Astrocyte of the hippocampus (primary cell): ENCODE measurements around the gene STX5.
"Not testable (repeated sequence)": the region's sequence is repeated elsewhere in the genome, so short reads cannot be mapped to it uniquely, and the experiment has no call there.

Experiments
- DNase-seq: peaks from one replicate; pipeline ENCODE4 v3.0.0; 2011; ENCODE audit warnings: low read depth, low spot score

The STX5 gene

GRCh38 chr11:62786318-62787004 is 45.4 kb downstream of the STX5 start:
- peak; percentile 95 for DNase-seq

DNA sequence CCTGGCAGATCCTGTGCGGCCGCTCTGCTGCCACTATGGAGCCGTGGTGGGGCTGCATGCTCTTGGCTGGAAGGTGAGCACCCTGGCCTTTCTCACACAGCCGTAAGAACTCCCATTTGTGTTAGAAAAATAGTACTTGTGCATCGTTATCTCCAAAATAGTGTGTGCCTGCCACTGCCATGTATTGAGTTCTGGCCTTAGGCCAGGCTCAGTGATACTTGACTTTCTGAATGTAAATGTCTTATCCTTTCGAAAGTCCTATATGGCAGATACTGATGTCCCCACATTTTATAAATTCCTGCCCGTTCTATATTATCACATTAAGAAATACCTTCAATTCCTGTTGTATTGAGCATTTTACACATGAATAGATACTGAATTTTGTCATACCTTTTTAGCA is 49.1 kb downstream of the STX5 start:
- no peak for DNase-seq

- no peak for DNase-seq
Observed at GRCh38 chr11:62778441-62778840, 53.4 kb downstream of the STX5 start.

GRCh38 chr11:62777389-62777788 is 54.5 kb downstream of the STX5 start:
- no peak for DNase-seq

- no peak for DNase-seq
Observed at GRCh38 chr11:62775646-62776045, 56.2 kb downstream of the STX5 start.

DNA sequence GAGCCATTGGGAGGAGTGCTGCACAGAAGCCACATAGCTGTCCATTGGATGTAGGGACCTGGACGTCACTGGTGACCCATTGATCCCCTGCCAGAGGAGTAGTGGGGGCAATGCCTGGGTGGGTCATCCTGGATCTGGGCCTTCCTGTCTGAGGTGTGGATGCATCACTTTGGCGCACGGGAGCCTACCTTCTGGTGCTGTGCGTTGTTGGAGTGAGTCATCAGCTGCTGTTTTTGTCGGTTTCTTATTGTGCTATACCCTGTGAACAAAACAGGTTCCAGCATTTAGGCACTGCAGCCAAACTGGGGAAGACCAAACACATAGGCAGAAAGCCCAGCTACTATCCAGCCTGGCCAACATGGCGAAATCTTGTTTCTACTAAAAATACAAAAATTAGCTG is 57.4 kb downstream of the STX5 start:
- peak; percentile 19 for DNase-seq

GRCh38 chr11:62771144-62772021 is 60.5 kb downstream of the STX5 start, which contains the start of gene TAF6L:
Gene TAF6L, plus strand, starts transcription at chr11:62771396. Its CDS starts 4,388 bp downstream, at chr11:62775784.
- DNase-seq = peak; percentile 98

GRCh38 chr11:62770778-62771143 is 61.1 kb downstream of the STX5 start:
- no peak for DNase-seq

GRCh38 chr11:62760867-62761227 is 71.0 kb downstream of the STX5 start:
- DNase-seq = not testable (repeated sequence)

DNA sequence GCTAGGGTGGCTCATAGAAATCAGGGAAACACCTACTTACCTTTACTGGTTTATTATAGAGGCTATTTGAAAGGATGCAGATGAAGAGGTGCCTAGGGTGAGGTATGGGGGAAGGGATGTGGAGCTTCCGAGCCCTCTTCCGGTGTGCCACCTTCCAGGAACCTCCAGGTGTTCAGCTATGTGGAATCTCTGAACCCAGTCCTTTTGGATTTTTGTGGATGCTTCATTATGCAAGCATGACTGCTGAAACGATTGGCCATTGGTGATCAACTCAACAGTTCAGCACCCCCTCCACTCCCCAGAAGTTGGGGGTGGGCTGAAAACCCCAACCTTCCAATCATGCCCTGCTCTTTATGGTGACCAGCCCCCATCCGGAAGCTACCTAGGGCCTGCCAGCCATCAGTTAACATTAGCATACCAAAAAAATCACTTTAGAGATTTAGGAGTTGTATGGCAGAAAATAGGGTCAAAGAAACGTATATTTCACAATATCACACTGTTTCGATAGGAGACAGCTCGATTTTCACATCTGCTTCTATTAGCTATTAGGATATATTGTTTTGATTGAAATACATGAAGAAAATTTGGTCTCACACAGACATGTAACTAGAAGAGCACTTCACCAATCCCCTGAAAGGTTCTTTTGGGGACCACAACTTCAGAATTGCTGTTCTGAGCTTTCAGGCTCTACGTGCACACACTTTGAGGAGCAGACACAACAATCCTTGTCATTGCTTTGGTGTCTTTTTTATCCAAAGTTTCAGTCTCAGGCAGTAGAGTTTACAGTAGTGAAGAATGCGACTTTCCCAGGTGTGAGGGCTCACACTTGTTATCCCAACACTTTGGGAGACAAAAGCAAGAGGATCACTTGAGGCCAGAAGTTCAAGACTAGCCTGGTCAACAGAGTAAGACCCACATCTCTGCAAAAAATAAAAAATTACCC is 73.7 kb downstream of the STX5 start:
- no peak for DNase-seq
